ENCODE results near the gene SHKBP1.

GRCh38 chr19:40567040-40567749 lies 9.5 kb upstream of the SHKBP1 start:
- no peak for TF ChIP-seq POLR2AphosphoS5 (IDR thresholded peaks at IDR 0.05; ENCODE audit: low read depth, low read length)
- no peak for TF ChIP-seq REST (IDR thresholded peaks at IDR 0.05; ENCODE audit: insufficient read depth in 1 of 2, low read depth in 2 of 2, low read length in 2 of 2)
- no peak for TF ChIP-seq SIN3A (IDR thresholded peaks at IDR 0.05; ENCODE audit: borderline replicate concordance, insufficient read depth, low read length)
- no peak for TF ChIP-seq TAF1 (IDR thresholded peaks at IDR 0.05; ENCODE audit: borderline replicate concordance, insufficient read depth, low read length)
